Ishikawa (cell line): ENCODE measurements around the gene DIPK1B.

Experiments used
- CEBPB ChIP-seq: IDR thresholded peaks from 2 replicates; pipeline ENCODE4 v1.6.1; 2012
- CREB1 ChIP-seq: IDR thresholded peaks from 2 replicates; pipeline ENCODE4 v1.6.1; 2012; ENCODE audit warnings: low read depth
- EGR1 ChIP-seq: IDR thresholded peaks from 2 replicates; pipeline ENCODE4 v1.6.1; 2012
- EP300 ChIP-seq: IDR thresholded peaks from 2 replicates; pipeline ENCODE4 v1.6.1; 2012; ENCODE audit warnings: borderline replicate concordance
- MAX ChIP-seq: IDR thresholded peaks from 2 replicates; pipeline ENCODE4 v1.6.1; 2012
- NFIC ChIP-seq: IDR thresholded peaks from 2 replicates; pipeline ENCODE4 v1.6.1; 2012
- RAD21 ChIP-seq: IDR thresholded peaks from 2 replicates; pipeline ENCODE4 v1.6.1; 2012; ENCODE audit warnings: low read depth
- REST ChIP-seq: IDR thresholded peaks from 2 replicates; pipeline ENCODE4 v1.6.1; 2012; ENCODE audit warnings: low read depth, mild to moderate bottlenecking
- TAF1 ChIP-seq: IDR thresholded peaks from 2 replicates; pipeline ENCODE4 v1.6.1; 2012; ENCODE audit warnings: low read depth, mild to moderate bottlenecking
- TCF12 ChIP-seq: IDR thresholded peaks from 2 replicates; pipeline ENCODE4 v1.6.1; 2012; ENCODE audit warnings: low read depth
- TEAD4 ChIP-seq: IDR thresholded peaks from 2 replicates; pipeline ENCODE4 v1.6.1; 2012
- USF1 ChIP-seq: IDR thresholded peaks from 2 replicates; pipeline ENCODE4 v1.6.1; 2012
- YY1 ChIP-seq: IDR thresholded peaks from 2 replicates; pipeline ENCODE4 v1.6.1; 2012; ENCODE audit warnings: low read depth
- ZBTB7A ChIP-seq: IDR thresholded peaks from 2 replicates; pipeline ENCODE4 v1.6.1; 2012; ENCODE audit warnings: low read depth

The DIPK1B gene

GRCh38 chr9:136711751-136712689, at the start of gene DIPK1B:
Gene DIPK1B (plus strand): TSS chr9:136712572. CDS start chr9:136712666, 94 bp downstream.
- TF ChIP-seq YY1 = no peak
- 0 out of 2 replicates have a peak, but pooled peaks have one; percentile 12 for TF ChIP-seq EGR1

- no peak for TF ChIP-seq TCF12
- TF ChIP-seq NFIC = no peak
- TF ChIP-seq CEBPB = no peak
- no peak for TF ChIP-seq EP300
- no peak for TF ChIP-seq EGR1
- no peak for TF ChIP-seq YY1
Measured at GRCh38 chr9:136662656-136663581, 49.5 kb upstream of the DIPK1B start, which contains the start of gene EGFL7. Gene EGFL7 (plus strand): TSS chr9:136662916. CDS start chr9:136668283, 5,367 bp downstream.

- no peak for TF ChIP-seq TAF1
- no peak for TF ChIP-seq EP300
- no peak for TF ChIP-seq MAX
- no peak for TF ChIP-seq TEAD4
- no peak for TF ChIP-seq EGR1
- no peak for TF ChIP-seq TCF12
Measured at GRCh38 chr9:136664000-136664915, 48.1 kb upstream of the DIPK1B start.

GRCh38 chr9:136665111-136665703, 47.2 kb upstream of the DIPK1B start:
- TF ChIP-seq REST = no peak
- TF ChIP-seq TEAD4 = no peak
- no peak for TF ChIP-seq NFIC
- no peak for TF ChIP-seq USF1
- no peak for TF ChIP-seq EGR1
- TF ChIP-seq TCF12 = no peak
- TF ChIP-seq MAX = no peak
- TF ChIP-seq CREB1 = no peak

- TF ChIP-seq CREB1 = no peak
- peak; percentile 55; the same call in 1 of the 2 replicates for TF ChIP-seq ZBTB7A
Measured at GRCh38 chr9:136665704-136666371, 46.5 kb upstream of the DIPK1B start.

- TF ChIP-seq MAX (no peak), RAD21 (no peak)
Measured at GRCh38 chr9:136666372-136667213, 45.8 kb upstream of the DIPK1B start.
